Measurements from ENCODE around the gene LAMA1. TPM values are rescaled to one million over a fixed set of nuclear protein-coding genes. Genes with fewer than 3 reads are reported as not detected.

Gene LAMA1
- total and polyA plus RNA-seq, 2 of the 8 experiments (the other 6 are each of a cell fraction or from before 2014, with no cell fraction given), result 30.4 to 48.7 TPM

GRCh38 chr18:7047336-7047735 lies 70.3 kb downstream of the LAMA1 start (continued):
- TF ChIP-seq, protein P1, sequence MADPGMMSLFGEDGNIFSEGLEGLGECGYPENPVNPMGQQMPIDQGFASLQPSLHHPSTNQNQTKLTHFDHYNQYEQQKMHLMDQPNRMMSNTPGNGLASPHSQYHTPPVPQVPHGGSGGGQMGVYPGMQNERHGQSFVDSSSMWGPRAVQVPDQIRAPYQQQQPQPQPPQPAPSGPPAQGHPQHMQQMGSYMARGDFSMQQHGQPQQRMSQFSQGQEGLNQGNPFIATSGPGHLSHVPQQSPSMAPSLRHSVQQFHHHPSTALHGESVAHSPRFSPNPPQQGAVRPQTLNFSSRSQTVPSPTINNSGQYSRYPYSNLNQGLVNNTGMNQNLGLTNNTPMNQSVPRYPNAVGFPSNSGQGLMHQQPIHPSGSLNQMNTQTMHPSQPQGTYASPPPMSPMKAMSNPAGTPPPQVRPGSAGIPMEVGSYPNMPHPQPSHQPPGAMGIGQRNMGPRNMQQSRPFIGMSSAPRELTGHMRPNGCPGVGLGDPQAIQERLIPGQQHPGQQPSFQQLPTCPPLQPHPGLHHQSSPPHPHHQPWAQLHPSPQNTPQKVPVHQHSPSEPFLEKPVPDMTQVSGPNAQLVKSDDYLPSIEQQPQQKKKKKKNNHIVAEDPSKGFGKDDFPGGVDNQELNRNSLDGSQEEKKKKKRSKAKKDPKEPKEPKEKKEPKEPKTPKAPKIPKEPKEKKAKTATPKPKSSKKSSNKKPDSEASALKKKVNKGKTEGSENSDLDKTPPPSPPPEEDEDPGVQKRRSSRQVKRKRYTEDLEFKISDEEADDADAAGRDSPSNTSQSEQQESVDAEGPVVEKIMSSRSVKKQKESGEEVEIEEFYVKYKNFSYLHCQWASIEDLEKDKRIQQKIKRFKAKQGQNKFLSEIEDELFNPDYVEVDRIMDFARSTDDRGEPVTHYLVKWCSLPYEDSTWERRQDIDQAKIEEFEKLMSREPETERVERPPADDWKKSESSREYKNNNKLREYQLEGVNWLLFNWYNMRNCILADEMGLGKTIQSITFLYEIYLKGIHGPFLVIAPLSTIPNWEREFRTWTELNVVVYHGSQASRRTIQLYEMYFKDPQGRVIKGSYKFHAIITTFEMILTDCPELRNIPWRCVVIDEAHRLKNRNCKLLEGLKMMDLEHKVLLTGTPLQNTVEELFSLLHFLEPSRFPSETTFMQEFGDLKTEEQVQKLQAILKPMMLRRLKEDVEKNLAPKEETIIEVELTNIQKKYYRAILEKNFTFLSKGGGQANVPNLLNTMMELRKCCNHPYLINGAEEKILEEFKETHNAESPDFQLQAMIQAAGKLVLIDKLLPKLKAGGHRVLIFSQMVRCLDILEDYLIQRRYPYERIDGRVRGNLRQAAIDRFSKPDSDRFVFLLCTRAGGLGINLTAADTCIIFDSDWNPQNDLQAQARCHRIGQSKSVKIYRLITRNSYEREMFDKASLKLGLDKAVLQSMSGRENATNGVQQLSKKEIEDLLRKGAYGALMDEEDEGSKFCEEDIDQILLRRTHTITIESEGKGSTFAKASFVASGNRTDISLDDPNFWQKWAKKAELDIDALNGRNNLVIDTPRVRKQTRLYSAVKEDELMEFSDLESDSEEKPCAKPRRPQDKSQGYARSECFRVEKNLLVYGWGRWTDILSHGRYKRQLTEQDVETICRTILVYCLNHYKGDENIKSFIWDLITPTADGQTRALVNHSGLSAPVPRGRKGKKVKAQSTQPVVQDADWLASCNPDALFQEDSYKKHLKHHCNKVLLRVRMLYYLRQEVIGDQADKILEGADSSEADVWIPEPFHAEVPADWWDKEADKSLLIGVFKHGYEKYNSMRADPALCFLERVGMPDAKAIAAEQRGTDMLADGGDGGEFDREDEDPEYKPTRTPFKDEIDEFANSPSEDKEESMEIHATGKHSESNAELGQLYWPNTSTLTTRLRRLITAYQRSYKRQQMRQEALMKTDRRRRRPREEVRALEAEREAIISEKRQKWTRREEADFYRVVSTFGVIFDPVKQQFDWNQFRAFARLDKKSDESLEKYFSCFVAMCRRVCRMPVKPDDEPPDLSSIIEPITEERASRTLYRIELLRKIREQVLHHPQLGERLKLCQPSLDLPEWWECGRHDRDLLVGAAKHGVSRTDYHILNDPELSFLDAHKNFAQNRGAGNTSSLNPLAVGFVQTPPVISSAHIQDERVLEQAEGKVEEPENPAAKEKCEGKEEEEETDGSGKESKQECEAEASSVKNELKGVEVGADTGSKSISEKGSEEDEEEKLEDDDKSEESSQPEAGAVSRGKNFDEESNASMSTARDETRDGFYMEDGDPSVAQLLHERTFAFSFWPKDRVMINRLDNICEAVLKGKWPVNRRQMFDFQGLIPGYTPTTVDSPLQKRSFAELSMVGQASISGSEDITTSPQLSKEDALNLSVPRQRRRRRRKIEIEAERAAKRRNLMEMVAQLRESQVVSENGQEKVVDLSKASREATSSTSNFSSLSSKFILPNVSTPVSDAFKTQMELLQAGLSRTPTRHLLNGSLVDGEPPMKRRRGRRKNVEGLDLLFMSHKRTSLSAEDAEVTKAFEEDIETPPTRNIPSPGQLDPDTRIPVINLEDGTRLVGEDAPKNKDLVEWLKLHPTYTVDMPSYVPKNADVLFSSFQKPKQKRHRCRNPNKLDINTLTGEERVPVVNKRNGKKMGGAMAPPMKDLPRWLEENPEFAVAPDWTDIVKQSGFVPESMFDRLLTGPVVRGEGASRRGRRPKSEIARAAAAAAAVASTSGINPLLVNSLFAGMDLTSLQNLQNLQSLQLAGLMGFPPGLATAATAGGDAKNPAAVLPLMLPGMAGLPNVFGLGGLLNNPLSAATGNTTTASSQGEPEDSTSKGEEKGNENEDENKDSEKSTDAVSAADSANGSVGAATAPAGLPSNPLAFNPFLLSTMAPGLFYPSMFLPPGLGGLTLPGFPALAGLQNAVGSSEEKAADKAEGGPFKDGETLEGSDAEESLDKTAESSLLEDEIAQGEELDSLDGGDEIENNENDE (IDR thresholded peaks at IDR 0.05; ENCODE audit: insufficient replicate concordance, low read length), result no peak
- TF ChIP-seq CBX5 (IDR thresholded peaks at IDR 0.05; ENCODE audit: low read depth, low read length), result no peak
- TF ChIP-seq YY1 (IDR thresholded peaks at IDR 0.05; ENCODE audit: low read depth, low read length), result no peak
- TF ChIP-seq KDM4A (IDR thresholded peaks at IDR 0.05; ENCODE audit: low read depth, low read length, severe bottlenecking), result no peak
- TF ChIP-seq CEBPB (IDR thresholded peaks at IDR 0.05; ENCODE audit: low read depth, low read length), result no peak
- TF ChIP-seq RBBP5 (IDR thresholded peaks at IDR 0.05; ENCODE audit: borderline replicate concordance, low read depth, low read length), result no peak
- TF ChIP-seq KDM1A (IDR thresholded peaks at IDR 0.05; ENCODE audit: borderline replicate concordance, low read length), result no peak
- no peak for TF ChIP-seq JUND (IDR thresholded peaks at IDR 0.05; ENCODE audit: low read length)
- no peak for TF ChIP-seq SRF (IDR thresholded peaks at IDR 0.05; ENCODE audit: low read depth, low read length)
- no peak for TF ChIP-seq SP4 (IDR thresholded peaks at IDR 0.05; ENCODE audit: low read length)

All from H1 (cell line).